ENCODE results near the gene GJB3. TPM values are rescaled to one million over a fixed set of nuclear protein-coding genes. Genes with fewer than 3 reads are reported as not detected.

GJB3 gene
- 7.4 to 11.8 TPM (median 9.4 TPM) in 5 replicates for total RNA-seq (2022; extraction: Qiagen RNA extraction; ENCODE audit: low read depth)

DNA sequence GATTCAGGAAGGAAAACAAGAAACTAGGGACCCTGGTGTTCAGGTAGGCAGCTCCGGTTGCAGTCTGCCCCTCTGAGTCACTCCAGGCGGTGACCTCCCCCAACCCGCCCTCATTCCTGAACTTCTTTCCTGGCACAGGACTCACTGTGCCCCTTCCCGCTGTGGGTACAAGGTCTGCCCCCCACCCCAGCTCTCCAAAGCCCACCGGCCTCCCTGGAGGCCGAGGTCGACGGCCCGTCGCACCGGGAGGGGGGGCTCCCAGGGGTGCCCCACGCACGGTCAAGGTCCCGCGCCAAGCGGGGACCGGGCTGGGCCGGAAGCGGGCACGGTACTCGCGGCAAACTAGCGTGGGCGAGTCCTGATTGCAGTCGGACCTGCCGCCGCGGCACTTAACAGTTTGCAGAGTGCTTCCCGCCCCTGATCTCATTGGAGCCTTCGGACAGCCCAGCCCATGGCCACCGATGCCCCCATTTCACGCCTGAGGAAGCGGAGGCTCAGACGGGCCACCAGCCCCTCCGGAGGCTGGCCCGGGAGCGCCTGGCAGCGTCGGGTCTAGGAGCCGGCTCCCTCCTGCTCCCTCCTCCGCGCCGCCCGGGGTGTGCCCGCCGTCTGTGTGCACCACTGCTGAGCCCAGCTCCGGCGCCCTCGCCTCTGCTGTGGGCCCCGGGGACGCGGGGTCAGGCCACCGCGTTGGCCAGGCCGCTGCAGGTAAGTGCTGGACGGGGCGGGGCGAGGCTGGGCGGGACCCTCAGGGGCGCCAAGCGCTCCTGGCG lies at the start of gene GJB3:
Gene GJB3, plus strand, starts transcription at position 144 of the 773 bp plus-strand sequence. CDS start 3,549 bp downstream, outside the sequence.

DNA sequence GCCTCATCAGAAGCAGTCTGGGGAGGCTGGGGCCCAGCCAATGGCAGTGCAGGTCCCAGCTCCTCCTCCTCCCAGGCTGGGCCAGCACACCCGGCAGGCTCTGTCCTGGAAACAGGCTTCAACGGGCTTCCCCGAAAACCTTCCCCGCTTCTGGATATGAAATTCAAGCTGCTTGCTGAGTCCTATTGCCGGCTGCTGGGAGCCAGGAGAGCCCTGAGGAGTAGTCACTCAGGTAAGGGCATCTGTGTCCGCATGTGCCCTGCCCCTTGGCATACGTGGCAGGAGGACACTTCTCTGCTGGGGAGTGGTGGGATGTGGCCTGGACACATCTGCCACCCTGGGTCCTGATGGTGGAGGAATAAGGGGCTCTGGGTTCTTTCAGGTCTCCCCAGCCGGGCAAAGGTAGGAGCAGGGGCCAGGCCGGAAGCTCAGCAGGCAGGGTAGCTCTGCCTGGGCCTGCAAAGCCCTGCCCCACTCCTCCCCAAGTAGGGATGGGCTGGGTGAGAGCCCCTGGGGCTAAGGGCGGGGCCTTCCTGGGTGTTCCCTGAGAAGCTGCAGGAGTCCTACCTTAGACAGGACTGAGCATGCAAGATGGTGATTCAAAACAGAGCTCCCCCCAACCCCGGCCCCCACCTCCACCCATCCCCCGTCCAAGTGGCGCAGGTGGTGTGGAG lies 25.9 kb upstream of the GJB3 start, which contains the start of gene GJB5:
Gene GJB5, plus strand, starts transcription at position 84 of the 674 bp plus-strand sequence. CDS start 2,284 bp downstream, outside the sequence.

DNA sequence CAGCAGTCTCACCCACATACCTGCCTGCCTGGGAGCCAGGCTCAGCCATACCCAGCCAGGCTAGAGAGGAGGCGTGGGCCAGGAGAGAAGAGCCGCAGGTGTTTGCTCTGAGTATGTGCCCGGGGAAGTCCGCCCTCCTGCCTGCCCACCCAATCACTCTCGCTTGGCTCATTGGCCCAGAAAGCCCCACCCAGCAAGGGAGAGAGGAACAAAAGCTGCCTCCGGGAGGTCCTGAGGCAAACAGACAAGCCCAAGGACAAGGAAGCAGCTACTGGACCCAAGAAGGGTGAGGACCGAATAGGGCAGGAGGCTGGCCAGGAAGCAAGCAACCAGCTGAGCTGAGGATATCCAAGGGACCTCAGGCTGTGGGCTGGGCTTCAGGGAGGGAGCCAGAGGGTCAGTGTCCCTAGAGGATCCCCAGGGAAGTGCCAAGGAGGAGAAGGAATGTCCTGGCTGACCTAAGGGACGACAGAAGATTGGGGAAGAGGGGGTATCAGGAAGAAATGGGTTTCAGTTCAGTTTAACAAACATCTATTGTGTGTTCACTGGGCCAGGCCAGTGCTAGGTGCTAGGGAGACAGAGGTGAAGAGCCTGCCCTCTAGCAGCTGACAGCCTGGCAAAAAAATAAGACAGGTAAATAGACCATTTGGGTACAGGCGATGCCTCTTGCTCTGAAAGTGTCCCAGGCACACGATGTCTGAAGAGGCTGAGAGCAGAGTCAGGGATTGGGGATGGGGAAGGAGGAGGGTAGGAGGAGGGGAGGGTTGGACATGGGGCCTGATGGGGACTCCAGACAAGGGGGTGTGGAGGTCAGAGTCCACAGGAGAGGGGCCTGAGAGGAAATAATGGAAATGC lies 21.3 kb upstream of the GJB3 start, which contains the start of gene GJB4:
Gene GJB4, plus strand, starts transcription at position 238 of the 855 bp plus-strand sequence. CDS start 1,515 bp downstream, outside the sequence.

DNA sequence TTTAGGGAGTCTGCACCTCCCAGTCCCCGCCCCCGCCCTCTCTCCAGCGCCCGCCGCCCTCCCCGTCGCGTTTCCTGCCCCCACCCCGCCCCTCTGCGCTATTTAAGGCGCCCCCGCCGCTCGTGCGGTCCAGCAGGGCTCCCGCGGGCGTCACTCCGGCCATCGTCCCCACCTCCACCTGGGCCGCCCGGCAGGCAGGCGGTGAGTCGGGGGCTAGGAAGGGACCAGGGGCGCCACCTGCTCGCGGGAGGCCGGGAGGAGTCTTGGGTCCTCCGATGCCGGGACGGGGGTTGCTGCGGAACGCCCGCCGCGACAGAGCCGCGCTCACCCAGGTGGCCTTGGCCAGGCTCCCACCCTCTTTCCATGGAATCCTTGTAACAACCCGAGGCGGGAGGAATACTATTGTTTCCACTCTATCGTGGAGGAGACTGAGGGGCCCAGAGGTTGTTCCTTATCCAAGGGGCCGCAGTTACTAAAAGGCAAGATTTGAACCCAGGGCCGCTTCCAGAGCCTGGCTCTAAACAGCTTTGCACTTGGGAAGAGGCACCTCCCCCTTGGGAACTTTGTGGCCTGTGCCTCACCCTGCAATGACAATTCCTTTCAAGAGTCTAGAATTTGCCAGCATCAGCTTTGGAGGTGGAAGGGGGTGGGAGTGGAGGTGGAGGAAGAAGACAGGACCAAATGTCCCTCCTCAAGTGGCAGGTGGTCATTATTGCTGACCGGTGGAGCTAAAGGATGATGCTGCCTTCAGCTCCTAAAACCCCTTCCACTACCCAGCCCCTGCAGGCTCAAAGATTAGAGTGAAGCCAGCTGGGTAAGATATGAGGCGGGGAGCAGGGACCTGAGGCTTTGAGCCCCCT lies 12.1 kb downstream of the GJB3 start, which contains the start of gene GJA4:
Gene GJA4, plus strand, starts transcription at position 132 of the 860 bp plus-strand sequence. CDS start 1,215 bp downstream, outside the sequence.

Other genes with a start within 250 kb of the GJB3 start
- 0.16 to 0.28 TPM (median 0.19 TPM) in 3 of 5 replicates, not detected in the others for gene GJB5, start 26.2 kb upstream of the GJB3 start, total RNA-seq (2022; extraction: Qiagen RNA extraction; ENCODE audit: low read depth)
- 0.05 to 0.11 TPM (median 0.09 TPM) in 4 of 5 replicates, not detected in the other for gene GJB4, start 21.5 kb upstream of the GJB3 start, total RNA-seq (2022; extraction: Qiagen RNA extraction; ENCODE audit: low read depth)
- gene GJA4, start 11.8 kb downstream of the GJB3 start, total RNA-seq (2022; extraction: Qiagen RNA extraction; ENCODE audit: low read depth), result not detected in 5 replicates
- gene SMIM12, start 78.5 kb downstream of the GJB3 start, total RNA-seq (2022; extraction: Qiagen RNA extraction; ENCODE audit: low read depth), result 51.2 to 61.7 TPM (median 57.6 TPM) in 5 replicates
- gene DLGAP3, start 148.4 kb downstream of the GJB3 start, total RNA-seq (2022; extraction: Qiagen RNA extraction; ENCODE audit: low read depth), result 0.09 to 0.27 TPM (median 0.26 TPM) in 5 replicates
- gene TMEM35B, start 204.1 kb downstream of the GJB3 start, total RNA-seq (2022; extraction: Qiagen RNA extraction; ENCODE audit: low read depth), result 13.3 to 16.4 TPM (median 15.1 TPM) in 5 replicates

Measured in A549 treated with ZK216348 at 1 μM for 4 hours (cell line).